Measurements from ENCODE around the gene TEC.
"Not testable (repeated sequence)": the region's sequence is repeated elsewhere in the genome, so short reads cannot be mapped to it uniquely, and the experiment has no call there.

Gene TEC

DNA sequence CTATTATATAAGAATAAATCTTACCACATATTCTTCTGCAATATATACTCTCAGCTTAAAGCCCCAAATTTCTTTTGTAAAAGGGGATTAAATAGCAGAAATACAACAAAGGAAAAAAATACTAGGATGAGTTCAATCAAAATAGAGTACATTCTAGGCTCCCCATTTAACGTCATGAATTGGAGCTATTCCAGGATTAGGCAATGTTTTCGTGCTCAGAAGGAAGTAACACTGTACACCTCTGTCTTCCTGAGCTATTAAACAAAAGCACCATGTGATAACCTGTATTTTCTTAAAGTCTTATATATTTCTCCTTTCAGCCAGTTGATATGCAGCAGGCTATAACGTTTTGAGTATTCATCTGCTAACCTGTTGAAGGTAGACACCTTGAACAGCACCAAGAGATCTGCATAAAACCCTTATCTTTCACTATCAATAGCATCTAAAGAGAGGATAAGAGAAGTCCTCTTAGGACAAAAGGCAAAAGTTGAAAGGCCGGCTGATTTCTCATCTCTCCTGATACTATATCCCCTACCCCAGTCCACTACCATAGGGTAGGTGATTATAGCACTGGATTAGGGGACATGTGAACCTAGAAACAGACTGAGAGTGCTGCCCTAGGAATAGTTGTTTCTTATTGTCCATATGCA is 31.5 kb downstream of the TEC start:
- DNase-seq, result peak; percentile 30 to 54

DNA sequence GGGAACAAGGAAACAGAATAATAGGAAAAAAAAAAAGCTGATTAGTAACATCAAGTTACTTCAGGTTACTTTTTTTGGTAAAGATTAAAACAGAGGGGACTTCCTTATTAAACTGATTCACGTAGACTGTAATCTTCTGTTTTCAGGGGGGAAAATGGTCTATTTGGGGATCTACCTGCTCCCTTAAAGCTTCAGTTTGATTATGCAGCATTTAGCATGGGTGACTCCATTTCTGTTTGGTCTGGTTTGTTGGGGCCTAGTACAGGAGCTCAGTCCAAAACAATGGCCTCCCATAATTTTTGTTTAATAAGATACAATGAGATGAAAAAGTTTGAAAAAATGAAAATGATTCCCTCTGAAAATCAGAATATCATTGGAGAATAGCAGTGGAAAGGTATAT is 34.6 kb downstream of the TEC start:
- DNase-seq, result no peak

DNA sequence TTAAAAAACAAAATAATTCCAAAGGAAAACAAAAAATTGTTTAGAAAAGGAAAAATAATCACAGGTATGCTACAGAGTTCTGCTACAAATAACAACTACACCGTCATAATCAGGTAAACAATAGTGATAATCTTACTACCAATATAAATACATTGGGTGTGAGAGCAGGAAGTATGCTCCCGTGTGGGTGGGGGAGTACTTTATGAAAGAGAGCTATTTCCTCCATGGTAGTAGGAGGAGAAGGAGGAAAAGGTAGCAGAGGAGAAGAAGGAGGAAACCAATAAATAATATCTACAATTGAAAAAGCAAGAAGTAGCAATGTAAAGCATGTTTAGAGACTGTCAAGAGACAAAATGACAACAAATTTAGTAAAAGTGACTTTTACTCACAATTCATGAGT is 35.1 kb downstream of the TEC start:
- no peak for DNase-seq

DNA sequence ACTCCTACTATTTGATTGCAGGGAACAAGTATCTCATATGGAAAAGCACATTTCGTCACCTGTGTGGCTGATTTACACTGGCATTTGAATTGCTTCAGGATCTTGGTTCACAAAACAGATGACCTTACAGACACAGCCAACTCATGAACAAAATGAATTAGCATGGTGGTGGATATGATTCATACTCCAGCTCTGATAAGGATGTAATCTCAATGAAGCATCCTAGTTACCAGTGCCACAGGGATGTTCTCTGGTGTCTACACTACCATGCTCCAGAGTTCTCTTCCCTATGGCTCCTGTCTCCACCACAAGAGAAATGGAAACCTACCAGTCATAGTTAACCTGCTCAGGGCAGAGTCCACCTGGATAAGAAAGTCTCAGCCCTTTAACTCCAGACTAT is 40.7 kb downstream of the TEC start:
- DNase-seq, result no peak

DNA sequence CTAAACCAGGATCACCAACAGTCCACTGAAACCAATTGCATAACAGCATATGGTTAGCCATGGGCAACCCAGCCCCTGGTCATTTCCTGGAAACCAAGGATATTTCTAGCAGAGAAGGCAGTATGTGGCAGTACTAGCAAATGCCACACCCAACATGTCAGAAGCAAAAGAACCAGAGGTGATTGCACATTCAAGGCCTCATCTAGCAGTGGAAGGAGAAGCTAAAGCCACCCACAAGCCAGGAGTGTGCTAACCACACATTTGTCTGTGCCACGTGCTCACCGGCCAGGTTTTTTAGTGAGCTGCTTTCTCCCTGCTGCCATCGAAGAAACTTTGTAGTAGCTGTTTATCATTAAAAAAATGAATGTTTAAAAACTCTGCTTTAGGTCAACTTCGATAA is 42.0 kb downstream of the TEC start:
- DNase-seq, result peak; percentile 93 to 97

DNA sequence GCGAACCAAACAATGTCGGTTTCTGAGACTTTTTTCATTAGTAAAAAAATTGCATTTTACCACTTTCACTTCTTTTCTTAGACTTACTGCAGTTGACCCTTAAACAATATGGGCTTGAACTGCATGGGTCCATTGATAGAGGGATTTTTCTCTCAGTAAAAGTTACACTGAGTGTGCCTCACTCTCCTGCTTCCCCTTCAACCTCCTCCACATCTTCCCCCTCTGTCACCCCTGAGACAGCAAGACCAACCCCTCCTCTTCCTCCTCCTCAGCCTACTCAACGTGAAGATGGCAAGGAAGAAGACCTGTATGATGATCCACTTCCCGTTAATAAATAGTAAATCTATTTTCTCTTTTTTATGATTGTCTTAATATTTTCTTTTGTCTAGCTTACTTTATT is 43.4 kb downstream of the TEC start:
- DNase-seq, result no peak

DNA sequence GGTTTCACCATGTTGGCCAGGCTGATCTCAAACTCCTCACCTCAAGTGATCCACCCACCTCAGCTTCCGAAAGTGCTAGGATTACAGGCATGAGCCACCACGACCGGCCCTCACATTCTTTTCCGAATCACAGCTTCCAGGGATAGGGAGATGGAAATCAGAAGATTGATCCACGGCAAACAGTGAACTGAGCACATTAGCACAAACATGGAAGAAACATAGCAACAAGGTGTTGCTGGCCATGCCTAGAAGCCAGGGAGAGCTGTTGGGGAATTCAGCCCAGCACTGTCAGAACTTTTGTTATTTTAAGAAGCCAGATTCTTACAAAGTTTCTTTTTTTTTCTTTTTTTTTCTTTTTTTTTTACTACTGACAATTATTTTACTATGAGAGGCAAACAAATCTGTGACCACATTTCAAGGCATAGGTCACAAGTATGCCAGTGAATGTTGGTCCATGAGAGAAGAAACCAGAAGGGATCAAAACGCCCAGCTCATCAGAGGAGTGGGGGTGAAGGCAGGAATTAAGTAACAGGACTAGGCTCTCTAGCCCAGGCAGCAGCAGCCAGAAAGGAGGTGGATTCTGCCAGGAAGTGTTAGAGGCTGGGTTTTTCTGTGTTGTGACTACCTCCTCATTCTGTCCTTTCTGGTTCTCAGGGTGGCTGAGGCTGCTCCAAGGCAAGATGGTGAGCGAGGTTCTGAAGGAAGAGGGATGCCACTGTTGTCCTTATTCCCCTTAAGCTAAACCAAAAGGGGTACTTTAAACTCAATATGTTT is 44.1 kb downstream of the TEC start:
- no peak for DNase-seq

DNA sequence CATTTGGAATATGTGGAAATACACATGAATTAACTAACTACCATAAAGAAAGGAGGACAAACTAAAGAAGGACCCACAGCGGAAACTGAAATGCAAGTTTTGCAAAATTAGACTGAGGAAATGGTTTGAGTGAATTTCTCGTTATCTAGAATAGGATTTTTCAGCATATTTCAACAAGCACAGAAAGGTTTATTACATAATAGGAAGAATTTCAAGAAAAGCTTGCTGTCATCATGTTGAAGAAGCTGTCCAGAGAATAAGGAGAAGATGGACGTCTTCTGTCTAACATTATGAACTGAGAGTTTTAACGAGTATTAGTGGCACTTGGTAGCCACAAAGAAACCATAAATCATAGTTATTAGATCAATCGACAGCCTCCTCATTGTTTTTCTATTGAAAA is 45.0 kb downstream of the TEC start:
- DNase-seq, result no peak

DNA sequence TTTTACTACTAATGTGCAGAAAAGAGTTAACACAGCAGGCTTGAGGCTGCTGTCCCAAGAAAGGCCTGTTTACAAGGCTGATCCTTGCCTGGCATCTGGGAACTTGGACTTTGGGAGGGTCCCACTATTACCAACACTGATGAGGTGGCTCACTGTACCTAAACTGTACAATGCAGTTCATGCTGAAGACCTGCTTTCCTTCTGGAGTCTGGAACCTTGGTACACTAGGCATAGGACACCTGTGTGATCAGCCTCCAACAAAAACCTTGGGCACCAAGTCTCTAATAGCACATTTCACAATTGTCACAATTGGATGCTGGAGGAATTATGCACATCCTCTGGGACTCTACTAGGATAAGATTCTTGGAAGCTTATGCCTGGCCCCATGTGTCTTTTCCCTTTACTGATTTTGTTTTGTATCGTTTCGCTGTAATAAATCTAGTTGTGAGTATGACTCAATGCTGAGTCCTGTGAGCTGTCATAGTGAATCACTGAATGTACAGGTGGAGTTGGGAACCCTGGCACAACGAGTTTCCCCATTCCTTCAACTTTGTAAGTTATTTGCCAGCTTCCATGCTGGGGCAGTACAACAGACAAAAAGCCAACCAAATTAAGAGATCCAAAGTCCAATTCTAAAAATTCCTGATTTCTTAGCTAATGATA is 45.9 kb downstream of the TEC start:
- no peak for DNase-seq

DNA sequence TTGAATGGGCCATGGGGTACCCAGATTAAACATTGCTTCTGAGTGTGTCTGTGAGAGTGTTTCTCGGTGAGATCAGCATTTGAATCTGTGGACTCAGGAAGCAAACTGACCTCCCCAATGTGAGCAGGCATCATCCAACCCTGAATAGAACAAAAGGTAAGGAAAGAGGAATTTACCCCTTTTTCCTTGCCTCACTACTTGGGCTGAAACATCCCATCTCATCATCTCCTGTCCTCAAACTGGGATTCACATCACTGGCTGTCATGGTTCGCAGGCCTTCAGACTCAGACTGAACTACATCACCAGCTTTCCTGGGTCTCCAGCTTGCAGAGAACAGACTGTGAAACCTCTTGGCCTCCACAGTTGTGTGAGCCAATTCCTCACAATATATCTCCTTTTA is 47.1 kb downstream of the TEC start:
- DNase-seq, result no peak

DNA sequence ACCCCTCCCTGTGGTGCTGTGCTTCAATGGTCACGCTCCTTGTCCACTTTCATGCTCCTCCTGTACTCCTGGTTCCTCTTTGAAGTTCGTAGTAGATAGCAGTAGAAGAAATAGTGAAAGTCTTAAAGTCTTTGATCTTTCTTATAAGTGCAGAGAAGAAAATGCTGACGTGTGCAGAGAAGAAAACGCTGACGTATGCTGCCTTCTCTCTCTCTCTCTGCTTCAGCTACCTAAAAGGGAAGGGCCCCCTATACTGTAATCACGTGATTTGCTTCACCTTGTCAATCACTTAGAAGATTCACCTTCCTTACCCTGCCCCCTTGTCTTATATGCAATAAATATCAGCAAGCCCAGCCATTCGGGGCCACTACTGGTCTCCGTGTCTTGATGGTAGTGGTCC is 50.2 kb downstream of the TEC start:
- DNase-seq, result not testable (repeated sequence)

DNA sequence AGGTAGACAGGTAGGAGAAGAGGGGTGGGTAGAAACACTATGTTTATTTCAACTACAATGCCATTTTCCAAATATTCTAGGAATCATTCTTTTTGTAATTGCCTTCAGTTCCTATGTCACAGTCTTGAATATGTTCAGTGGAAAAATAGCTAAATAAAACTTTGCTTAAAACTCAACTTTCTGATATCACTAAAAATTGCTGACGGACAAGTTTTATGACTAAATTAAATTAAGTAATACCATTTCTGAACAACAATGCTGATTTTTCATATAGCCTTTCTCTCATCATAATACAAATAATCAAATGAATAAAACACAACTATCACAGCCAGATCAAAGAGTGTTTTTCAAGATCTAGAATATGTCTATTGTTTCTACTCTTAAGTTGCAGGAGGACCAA is 53.1 kb downstream of the TEC start:
- no peak for DNase-seq

DNA sequence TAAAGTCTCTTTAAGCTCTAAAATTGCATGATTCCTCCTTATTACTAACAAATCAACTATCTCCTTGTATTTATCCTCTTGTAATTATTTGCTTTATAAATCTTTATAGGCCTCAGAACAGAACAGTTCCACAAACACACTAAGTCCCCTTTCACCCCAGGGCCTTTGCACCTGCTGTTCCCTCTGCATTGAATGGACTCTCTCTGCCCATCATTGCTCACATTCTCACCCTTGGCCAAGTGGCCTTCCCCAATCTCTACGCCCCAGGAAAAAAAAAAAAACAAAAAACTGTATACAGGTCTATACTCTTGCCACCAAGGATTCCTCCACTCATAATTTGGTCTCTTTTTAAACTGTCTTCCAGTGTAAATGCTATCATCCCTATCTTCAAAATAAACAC is 53.7 kb downstream of the TEC start:
- no peak for DNase-seq

DNA sequence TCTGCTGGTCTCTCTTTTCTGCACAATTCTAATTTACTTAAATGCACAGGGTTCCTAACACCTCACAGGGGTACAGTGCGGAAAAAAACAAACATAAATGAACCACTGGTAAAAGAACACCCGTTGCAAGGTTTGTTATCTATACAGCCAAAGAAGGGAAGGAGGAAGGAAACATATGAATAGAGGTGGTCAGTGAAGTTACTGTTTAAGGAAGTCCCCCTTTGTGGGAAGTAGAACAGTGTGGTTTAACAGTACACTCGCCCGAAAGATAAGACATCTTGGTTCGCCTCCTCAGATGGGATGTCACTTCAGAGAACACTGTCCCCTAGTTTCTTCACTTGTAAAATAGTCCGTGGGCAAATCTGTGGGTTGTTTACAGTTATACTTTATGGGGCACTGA is 57.5 kb downstream of the TEC start:
- DNase-seq, result peak; percentile 87 to 90

DNA sequence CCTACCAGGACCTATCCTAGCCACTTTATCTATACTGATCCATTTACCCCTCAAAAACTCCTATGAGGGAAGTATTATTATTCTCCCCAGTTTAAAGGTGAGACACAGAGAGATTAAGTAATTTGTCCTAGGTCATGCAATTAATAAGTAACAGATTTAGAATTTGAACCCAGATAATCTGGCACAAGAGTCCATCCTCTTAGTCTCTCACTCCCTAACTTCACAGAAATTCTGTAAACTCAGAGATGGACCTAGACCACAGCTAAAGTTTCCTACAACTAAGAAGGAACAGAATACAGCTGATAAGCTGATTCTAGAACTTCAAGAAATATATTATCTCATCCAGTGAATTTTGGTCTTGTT is 58.7 kb downstream of the TEC start:
- DNase-seq, result no peak

DNA sequence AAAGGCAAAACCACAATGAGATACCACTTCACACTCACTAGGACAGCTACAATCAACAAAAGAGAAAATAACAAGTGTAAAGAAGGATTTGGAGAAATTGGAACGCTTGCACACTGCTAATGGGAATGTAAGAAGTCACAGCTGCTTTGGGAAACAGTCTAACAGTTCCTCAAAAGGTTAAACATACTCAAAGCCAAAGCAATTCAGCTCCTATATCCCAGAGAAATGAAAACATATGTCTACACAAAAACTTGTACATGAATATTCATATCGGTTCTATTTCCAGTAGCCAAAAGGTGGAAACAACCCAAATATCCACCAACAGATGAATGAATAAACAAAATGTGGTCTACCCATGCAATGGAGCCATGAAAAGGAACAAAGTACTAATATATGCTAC is 64.0 kb downstream of the TEC start:
- no peak for DNase-seq

DNA sequence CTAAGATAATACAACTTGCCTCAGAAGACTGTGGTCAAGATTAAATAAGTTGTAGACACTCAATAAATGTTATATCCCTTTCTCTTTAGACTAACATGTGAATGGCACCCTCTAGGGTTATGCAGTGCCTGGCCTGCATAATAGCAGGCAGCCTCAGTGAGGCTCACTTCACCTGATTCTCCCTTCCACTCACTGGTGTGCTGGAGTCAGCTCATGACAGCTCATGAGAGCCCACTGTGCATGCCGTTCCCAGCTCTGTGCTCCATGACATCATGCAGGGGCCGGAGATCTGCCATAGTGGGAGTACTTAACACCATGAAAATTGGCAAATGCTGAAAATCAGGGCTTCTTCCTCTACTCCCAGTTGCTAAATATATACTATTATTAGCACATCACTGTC is 64.5 kb downstream of the TEC start:
- no peak for DNase-seq

DNA sequence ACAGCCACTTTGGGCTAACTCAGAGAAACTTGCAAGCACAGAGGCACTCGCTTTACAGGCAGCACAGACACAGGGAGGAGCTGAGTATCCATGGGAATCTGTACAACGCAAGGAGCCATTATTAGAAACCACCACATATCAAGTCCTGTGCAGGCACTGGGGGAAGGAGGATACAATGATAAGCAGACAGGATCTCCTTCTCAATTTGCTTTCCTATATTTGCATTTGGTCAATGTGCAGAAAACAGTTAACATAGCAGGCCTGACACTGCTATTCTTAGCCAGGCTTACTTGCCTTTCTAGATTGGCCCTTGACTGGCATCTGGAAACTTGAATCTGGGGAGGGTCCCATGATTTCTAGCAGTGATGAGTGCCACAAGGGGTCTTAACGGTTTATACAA is 65.8 kb downstream of the TEC start:
- DNase-seq, result no peak

DNA sequence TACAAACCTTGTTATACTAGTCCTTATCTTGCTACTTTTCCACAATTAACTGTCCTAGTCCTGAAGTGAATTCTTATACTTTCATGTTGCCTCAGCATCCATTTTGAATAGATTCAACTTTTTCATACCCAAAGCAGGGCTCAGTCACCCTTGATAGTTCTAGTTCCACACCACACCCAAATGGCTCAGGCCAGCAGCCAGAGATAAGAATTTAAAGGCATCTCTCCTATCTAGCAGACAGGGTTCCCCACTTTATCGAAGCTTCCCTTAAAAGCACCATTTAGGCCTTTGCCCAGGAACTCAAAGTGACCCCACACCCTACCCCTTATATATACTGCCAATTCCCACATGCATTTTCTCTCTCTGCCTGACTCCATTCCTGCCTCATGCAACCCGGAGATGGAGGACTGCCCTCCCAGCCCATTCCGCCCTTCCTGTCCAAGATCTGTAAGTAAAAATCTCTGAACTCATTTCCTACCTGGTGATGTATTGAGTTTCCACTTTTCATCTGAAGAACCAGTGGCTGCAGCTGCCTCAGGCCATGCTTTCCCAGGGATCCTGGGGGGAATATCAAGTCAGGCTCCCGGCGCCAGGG is 71.9 kb downstream of the TEC start:
- DNase-seq, result no peak

DNA sequence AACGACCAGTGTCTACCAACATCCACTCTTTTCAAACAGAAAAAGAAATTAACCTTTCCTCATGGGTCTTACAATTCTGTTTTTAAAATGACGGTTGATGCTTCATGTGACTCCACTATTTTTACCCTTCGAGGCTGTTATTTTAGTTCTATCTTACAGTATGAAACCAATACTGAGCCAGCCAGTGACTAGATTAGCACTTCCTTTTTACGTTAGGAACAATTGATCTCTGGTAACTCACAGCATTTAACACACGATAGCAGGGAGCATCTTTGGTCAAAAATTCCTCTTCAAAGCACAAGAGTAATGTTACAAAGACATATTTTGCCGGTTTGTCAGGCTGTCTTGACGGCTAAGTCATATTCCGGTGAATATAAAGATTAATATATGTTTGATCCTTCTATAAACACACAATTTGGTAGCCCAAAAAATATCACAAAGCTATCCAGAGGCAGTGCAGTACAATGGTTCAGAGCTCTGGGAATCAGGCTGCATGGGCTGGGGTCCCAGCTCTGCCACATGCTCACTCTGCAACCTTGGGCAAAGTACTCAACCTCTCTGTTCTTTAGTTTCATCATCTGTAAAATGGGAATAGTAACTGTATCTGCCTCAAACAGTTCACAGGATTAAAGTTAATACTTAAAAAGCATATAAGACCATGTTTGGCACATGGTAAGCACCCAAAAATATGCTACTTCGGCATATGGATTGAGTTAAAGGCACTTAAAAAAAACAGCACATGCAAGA is 72.7 kb downstream of the TEC start:
- DNase-seq, result no peak

DNA sequence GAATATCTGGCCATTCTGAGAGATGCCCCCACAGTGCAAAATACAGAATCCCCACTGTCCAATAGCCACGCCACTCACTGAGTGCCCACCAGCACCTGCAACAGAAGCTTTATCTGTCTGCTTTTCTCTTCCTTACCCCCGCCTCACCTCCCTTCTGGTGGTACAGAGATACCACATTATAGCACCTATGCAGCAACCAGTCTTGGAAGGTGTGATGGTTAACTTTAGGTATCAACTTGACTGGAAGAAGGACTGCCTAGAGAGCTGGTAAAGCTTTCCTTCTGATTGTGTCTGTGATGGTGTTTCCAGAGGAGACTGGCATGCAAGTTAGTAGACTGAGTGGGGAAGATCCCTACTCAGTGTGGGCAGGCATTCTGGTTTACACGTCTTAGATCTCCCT is 73.8 kb downstream of the TEC start:
- DNase-seq, result no peak

DNA sequence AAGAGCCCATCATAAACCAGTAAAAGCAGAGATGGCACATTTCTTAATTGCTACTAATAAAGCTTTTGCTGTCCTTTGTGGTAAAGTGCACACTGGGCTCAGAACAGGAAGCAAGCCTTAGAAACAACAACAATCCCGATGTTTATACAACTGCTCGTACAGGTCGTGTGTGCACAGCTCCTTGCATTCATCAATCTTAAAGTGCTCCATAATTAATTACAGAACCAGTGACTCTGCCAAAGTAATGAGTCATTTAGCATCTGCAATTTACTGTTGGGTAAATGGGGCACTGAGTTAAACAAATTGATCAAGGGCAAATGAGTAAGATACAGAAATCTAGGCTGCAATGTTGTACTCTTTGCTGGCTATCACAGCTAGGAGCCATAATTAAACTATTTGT is 74.3 kb downstream of the TEC start:
- no peak for DNase-seq

DNA sequence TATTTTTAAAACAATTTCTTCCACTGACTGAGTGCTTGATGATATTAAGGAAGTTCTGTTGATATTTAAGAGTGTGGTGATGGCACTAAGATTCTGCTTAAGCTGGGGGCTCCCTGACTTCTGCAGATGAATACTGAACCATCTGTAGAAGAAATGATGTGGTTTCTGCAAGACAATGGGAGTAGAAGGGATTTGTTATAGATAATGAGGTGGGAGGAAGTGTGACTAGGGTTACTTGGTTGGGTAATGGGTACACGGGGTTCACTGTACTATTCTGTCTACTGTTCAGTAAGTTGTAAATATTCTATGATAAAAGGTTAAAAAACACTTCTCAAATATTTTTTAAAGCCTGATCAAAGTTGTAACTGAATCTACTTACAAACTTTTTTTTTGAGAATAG is 74.7 kb downstream of the TEC start:
- DNase-seq, result no peak

Measured in AML-193 (cell line).